HEK293 (cell line): ENCODE measurements around the gene SMIM24.

Experiments used
- CTCF ChIA-PET: fragments of 350-600 bp; formaldehyde crosslinking; extraction: SDS; loops from one replicate; lab custom pipeline; 2021; ENCODE audit warnings: antibody characterized with exemption; lab: Yijun Ruan, JAX
- POLR2A ChIA-PET: fragments of 300-600 bp; formaldehyde crosslinking; extraction: SDS; loops from one replicate; lab custom pipeline; 2020; ENCODE audit warnings: antibody characterized with exemption, inconsistent platforms; lab: Yijun Ruan, JAX
- H3K27ac ChIP-seq: fragments of 200-500 bp; sonication (Bioruptor generic); 2 replicates; pipeline ENCODE4 v1.5.1; 2014; ENCODE audit warnings: low read depth, low read length, control low read depth, inconsistent platforms; ENCODE audit errors: extremely low read depth
- H3K36me3 ChIP-seq, 2 experiments: fragments of 200-500 bp in 1 of 2; sonication (Bioruptor generic) in 1 of 2; 1 replicate in 1 of 2; 2 replicates in 1 of 2; pipeline ENCODE4 v1.5.1; 2014 to 2017; ENCODE audit warnings: inconsistent platforms in 2 of 2, low read length in 2 of 2; ENCODE audit not compliant: control insufficient read depth in 2 of 2, insufficient read depth in 1 of 2
- H3K4me1 ChIP-seq: fragments of 200-500 bp; sonication (Bioruptor generic); 2 replicates; pipeline ENCODE4 v1.5.1; 2014; ENCODE audit warnings: mild to moderate bottlenecking, low read length, inconsistent platforms; ENCODE audit not compliant: control insufficient read depth, insufficient read depth
- H3K4me3 ChIP-seq: 2 replicates; pipeline ENCODE4 v1.5.1; 2011; ENCODE audit warnings: low read depth, mild to moderate bottlenecking, control low read depth, low read length, moderate library complexity
- H3K9me3 ChIP-seq: fragments of 200-500 bp; sonication (Bioruptor generic); 2 replicates; pipeline ENCODE4 v1.5.1; 2014; ENCODE audit warnings: low read depth, low read length, inconsistent platforms; ENCODE audit not compliant: control insufficient read depth, insufficient read depth
- AEBP2 ChIP-seq: fragments of 450-650 bp; formaldehyde crosslinking; IDR thresholded peaks from 2 replicates; pipeline ENCODE4 v1.5.1; 2016; ENCODE audit warnings: missing biosample characterization, missing genetic modification characterization, borderline replicate concordance
- EGR2 ChIP-seq: fragments of 450-650 bp; formaldehyde crosslinking; IDR thresholded peaks from 2 replicates; pipeline ENCODE4 v1.5.1; 2016; ENCODE audit warnings: low read depth, missing biosample characterization, missing genetic modification characterization
- KLF9 ChIP-seq: fragments of 450-650 bp; formaldehyde crosslinking; IDR thresholded peaks from 2 replicates; pipeline ENCODE4 v1.5.1; 2016; ENCODE audit warnings: missing biosample characterization, missing genetic modification characterization, low read depth
- PRDM4 ChIP-seq: fragments of 450-650 bp; formaldehyde crosslinking; IDR thresholded peaks from 2 replicates; pipeline ENCODE4 v1.5.1; 2017; ENCODE audit warnings: missing biosample characterization, missing genetic modification characterization
- ZFHX2 ChIP-seq: fragments of 450-650 bp; formaldehyde crosslinking; conservative IDR thresholded peaks from 2 replicates; pipeline ENCODE4 v1.5.1; 2016; ENCODE audit warnings: missing biosample characterization, missing genetic modification characterization
- ZNF529 ChIP-seq: fragments of 450-650 bp; formaldehyde crosslinking; IDR thresholded peaks from 2 replicates; pipeline ENCODE4 v1.5.1; 2017; ENCODE audit warnings: missing genetic modification characterization, missing biosample characterization; ENCODE audit not compliant: insufficient replicate concordance
- ZNF692 ChIP-seq: fragments of 450-650 bp; formaldehyde crosslinking; IDR thresholded peaks from 2 replicates; pipeline ENCODE4 v1.5.1; 2016; ENCODE audit warnings: missing biosample characterization, missing genetic modification characterization
- ZNF792 ChIP-seq: fragments of 450-650 bp; formaldehyde crosslinking; IDR thresholded peaks from 2 replicates; pipeline ENCODE4 v1.5.1; 2016; ENCODE audit warnings: missing biosample characterization, missing genetic modification characterization
- ZSCAN18 ChIP-seq: fragments of 450-650 bp; formaldehyde crosslinking; IDR thresholded peaks from 2 replicates; pipeline ENCODE4 v1.5.1; 2016; ENCODE audit warnings: missing biosample characterization, missing genetic modification characterization
- TF ChIP-seq, protein P1 (sequence below): fragments of 450-650 bp; formaldehyde crosslinking; IDR thresholded peaks from 2 replicates; pipeline ENCODE4 v1.5.1; 2016; ENCODE audit warnings: missing biosample characterization, missing genetic modification characterization, borderline replicate concordance
- TF ChIP-seq, protein P2 (sequence below): fragments of 450-650 bp; IDR thresholded peaks from 2 replicates; pipeline ENCODE4 v1.5.1; 2018; ENCODE audit warnings: missing biosample characterization, missing genetic modification characterization

Gene SMIM24

DNA sequence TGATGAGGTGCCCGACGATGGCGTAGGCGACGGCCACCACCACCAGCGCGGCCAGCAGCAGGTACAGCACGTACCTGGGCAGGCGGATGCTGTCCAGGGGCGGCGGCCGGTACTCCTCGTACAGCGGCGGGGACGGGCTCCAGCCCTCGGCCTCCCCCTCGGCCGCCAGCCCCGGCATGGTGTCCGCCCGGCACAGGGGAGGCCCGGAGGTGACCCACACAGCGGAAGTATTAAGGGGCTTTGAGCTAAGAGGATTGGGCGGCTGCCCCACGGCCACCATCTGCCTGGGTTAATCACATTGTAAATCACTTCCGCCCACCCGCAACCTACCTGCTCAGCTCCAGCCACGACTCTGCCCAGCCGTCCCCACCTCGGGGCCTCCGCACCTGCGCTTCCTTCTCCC is 2.9 kb upstream of the SMIM24 start, which contains the start of gene SMIM44:
Gene SMIM44 (minus strand): TSS at position 216 of the 403 bp plus-strand sequence. CDS start 38 bp downstream, at position 178.
- POLR2A ChIA-PET, result no interaction called here
- H3K4me1 ChIP-seq, result no peaks in the 10 kb centered on the region
- no peaks in the 10 kb centered on the region for H3K9me3 ChIP-seq
- no peaks in the 10 kb centered on the region for H3K36me3 ChIP-seq
- H3K4me3 ChIP-seq, result no peak within 1 kb of the TSS
- CTCF ChIA-PET, result interaction anchor here (0.7 to 9.4 kb wide), 8 partner anchors 12 to 320 kb away, joined by 3 to 62 read pairs (median 5); no protein-coding TSS in a partner anchor
- no peak within 1 kb of the TSS for H3K27ac ChIP-seq
- TF ChIP-seq EGR2 (tag by site-specific recombination) (peak; percentile 54; the same call in 1 of the 2 replicates), ZSCAN18 (no peak), ZNF792 (tag by site-specific recombination) (no peak), PRDM4 (no peak), ZNF692 (tag by site-specific recombination) (no peak), ZFHX2 (peak; percentile 13; the same call in 1 of the 2 replicates), ZNF529 (tag by site-specific recombination) (no peak), KLF9 (tag by site-specific recombination) (no peak)
- TF ChIP-seq, protein P1, sequence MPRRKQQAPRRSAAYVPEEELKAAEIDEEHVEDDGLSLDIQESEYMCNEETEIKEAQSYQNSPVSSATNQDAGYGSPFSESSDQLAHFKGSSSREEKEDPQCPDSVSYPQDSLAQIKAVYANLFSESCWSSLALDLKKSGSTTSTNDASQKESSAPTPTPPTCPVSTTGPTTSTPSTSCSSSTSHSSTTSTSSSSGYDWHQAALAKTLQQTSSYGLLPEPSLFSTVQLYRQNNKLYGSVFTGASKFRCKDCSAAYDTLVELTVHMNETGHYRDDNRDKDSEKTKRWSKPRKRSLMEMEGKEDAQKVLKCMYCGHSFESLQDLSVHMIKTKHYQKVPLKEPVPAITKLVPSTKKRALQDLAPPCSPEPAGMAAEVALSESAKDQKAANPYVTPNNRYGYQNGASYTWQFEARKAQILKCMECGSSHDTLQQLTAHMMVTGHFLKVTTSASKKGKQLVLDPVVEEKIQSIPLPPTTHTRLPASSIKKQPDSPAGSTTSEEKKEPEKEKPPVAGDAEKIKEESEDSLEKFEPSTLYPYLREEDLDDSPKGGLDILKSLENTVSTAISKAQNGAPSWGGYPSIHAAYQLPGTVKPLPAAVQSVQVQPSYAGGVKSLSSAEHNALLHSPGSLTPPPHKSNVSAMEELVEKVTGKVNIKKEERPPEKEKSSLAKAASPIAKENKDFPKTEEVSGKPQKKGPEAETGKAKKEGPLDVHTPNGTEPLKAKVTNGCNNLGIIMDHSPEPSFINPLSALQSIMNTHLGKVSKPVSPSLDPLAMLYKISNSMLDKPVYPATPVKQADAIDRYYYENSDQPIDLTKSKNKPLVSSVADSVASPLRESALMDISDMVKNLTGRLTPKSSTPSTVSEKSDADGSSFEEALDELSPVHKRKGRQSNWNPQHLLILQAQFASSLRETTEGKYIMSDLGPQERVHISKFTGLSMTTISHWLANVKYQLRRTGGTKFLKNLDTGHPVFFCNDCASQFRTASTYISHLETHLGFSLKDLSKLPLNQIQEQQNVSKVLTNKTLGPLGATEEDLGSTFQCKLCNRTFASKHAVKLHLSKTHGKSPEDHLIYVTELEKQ (tag by site-specific recombination), result no peak
- TF ChIP-seq, protein P2, sequence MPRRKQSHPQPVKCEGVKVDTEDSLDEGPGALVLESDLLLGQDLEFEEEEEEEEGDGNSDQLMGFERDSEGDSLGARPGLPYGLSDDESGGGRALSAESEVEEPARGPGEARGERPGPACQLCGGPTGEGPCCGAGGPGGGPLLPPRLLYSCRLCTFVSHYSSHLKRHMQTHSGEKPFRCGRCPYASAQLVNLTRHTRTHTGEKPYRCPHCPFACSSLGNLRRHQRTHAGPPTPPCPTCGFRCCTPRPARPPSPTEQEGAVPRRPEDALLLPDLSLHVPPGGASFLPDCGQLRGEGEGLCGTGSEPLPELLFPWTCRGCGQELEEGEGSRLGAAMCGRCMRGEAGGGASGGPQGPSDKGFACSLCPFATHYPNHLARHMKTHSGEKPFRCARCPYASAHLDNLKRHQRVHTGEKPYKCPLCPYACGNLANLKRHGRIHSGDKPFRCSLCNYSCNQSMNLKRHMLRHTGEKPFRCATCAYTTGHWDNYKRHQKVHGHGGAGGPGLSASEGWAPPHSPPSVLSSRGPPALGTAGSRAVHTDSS (tag by site-specific recombination), result no peak
- TF ChIP-seq, all 188 proteins: peak for 2

GRCh38 chr19:3482507-3483225 is 2.3 kb upstream of the SMIM24 start:
- TF ChIP-seq AEBP2 (tag by site-specific recombination), result no peak
- no peak for TF ChIP-seq PRDM4
- H3K4me3 ChIP-seq, result no peak overlapping the region
- ChIA-PET POLR2A (interaction anchor here (0.5 kb wide), 1 partner anchor 689 kb away, joined by 4 read pairs; no protein-coding TSS in a partner anchor), CTCF (interaction anchor here (0.7 to 9.4 kb wide), 5 partner anchors 12 to 238 kb away, joined by 3 to 62 read pairs (median 8); no protein-coding TSS in a partner anchor)
- H3K9me3 ChIP-seq, result no peaks in the 10 kb centered on the region
- H3K36me3 ChIP-seq, result no peaks in the 10 kb centered on the region
- H3K27ac ChIP-seq, result no peak overlapping the region
- H3K4me1 ChIP-seq, result no peaks in the 10 kb centered on the region
